Lung (tissue), 12 donors: ENCODE data around the gene SHISA5. TPM values are rescaled to one million over a fixed set of nuclear protein-coding genes. Genes with fewer than 3 reads are reported as not detected.

Experiments
- ATAC-seq: fragments of 200-7000 bp; cut with Tn5 transposase; one replicate; pipeline ENCODE4 v1.9.1; 2020; ENCODE audit warnings: moderate number of reproducible peaks; ENCODE audit not compliant: insufficient read depth, low FRiP score
- DNase-seq, 3 donors: peaks; one replicate each; pipeline ENCODE4 v3.0.0-alpha.2; 2013 to 2017
- H3K27ac ChIP-seq, 2 donors: one replicate each; pipeline ENCODE4 v1.5.1; 2013; ENCODE audit warnings: mild to moderate bottlenecking in 2 of 2, moderate library complexity in 2 of 2, control low read depth in 1 of 2, inconsistent platforms in 1 of 2, low read depth in 1 of 2, low read length in 1 of 2
- H3K27me3 ChIP-seq, 3 donors: one replicate each; pipeline ENCODE4 v1.5.1; 2013; ENCODE audit warnings: low read length in 2 of 3; ENCODE audit not compliant: control insufficient read depth in 3 of 3, insufficient read depth in 3 of 3
- H3K36me3 ChIP-seq, 4 donors: one replicate each; pipeline ENCODE4 v1.5.1; 2013; ENCODE audit warnings: low read length in 4 of 4, mild to moderate bottlenecking in 1 of 4, moderate library complexity in 1 of 4; ENCODE audit not compliant: control insufficient read depth in 4 of 4, insufficient read depth in 4 of 4
- H3K4me1 ChIP-seq, 5 donors: one replicate each; pipeline ENCODE4 v1.5.1; 2013; ENCODE audit warnings: low read length in 5 of 5, mild to moderate bottlenecking in 2 of 5, moderate library complexity in 1 of 5; ENCODE audit not compliant: control insufficient read depth in 5 of 5, insufficient read depth in 5 of 5
- H3K4me3 ChIP-seq: one replicate; pipeline ENCODE4 v1.5.1; 2013; ENCODE audit warnings: mild to moderate bottlenecking, control low read depth, moderate library complexity
- H3K9ac ChIP-seq, 2 donors: one replicate each; pipeline ENCODE4 v1.5.1; 2013; ENCODE audit warnings: low read length in 2 of 2, control low read depth in 1 of 2; ENCODE audit not compliant: insufficient read depth in 1 of 2
- H3K9me3 ChIP-seq, 4 donors: one replicate each; pipeline ENCODE4 v1.5.1; 2013; ENCODE audit warnings: low read length in 3 of 4, mild to moderate bottlenecking in 1 of 4, moderate library complexity in 1 of 4; ENCODE audit not compliant: control insufficient read depth in 4 of 4, insufficient read depth in 3 of 4
- CTCF ChIP-seq: IDR thresholded peaks from 2 replicates; pipeline ENCODE4 v1.5.1; 2012; ENCODE audit warnings: mild to moderate bottlenecking; ENCODE audit errors: control extremely low read depth, extremely low read depth
- WGBS, 2 donors: extraction: QIAGEN DNeasy Blood & Tissue Kit; methylation state at CpG; one replicate each; pipeline ENCODE4 v1.1.7; 2013; 5-methylcytosine and 5-hydroxymethylcytosine counted together
- polyA plus RNA-seq, 2 donors: library from polyadenylated mRNA; stranded (reverse); fragments of 200-250 nt; gene quantifications; one replicate each; pipeline ENCODE4 v1.2.1, GENCODE V29; 2013
- total RNA-seq, 2 donors: library from RNA; depleted of rRNA in 1 of 2; stranded (reverse); fragments of >200 nt in 1 of 2; gene quantifications; one replicate each; pipeline ENCODE4 v1.2.1, GENCODE V29; 2014 to 2021
- donor health status: control.
- donor health status: control.
- donor health status: Bipolar disorder and iron deficiency.
- donor health status: healthy.
- donor health status: DM: yes; HTN: yes; CAD: no.

SHISA5 gene
- total and polyA plus RNA-seq, 4 donors, result 70.5 to 184 (median 131) TPM

GRCh38 chr3:48472923-48473616 is 30.9 kb downstream of the SHISA5 start:
- WGBS, 2 donors, result 4 to 9% methylated on average over 17 of the region's 17 CpGs
- ATAC-seq, result peak; percentile 83
- peaks cover 0 to 30% (median 6%) of the 10 kb centered on the region in 5 donors for H3K4me1 ChIP-seq

GRCh38 chr3:48472673-48472922 is 31.4 kb downstream of the SHISA5 start:
- Histone ChIP-seq H3K27ac (peak overlapping the region; percentile 83 to 100), H3K9me3 (no peaks in the 10 kb centered on the region), H3K4me1 (peaks cover 0 to 33% (median 8%) of the 10 kb centered on the region in 5 donors), H3K27me3 (no peaks in the 10 kb centered on the region), H3K4me3 (peak overlapping the region; percentile 91), H3K9ac (peak overlapping the region; percentile 99 to 100), H3K36me3 (peaks cover 0 to 22% (median 8%) of the 10 kb centered on the region in 4 donors)
- TF ChIP-seq CTCF, result no peak
- DNase-seq, result no peak
- 0 to 1% methylated on average over 5 of the region's 5 CpGs for WGBS, 2 donors
- ATAC-seq, result peak; percentile 10

More at GRCh38 chr3:48472923-48473616, 30.9 kb downstream of the SHISA5 start:
- Histone ChIP-seq H3K4me3 (peak overlapping the region; percentile 91), H3K27ac (peak overlapping the region; percentile 83 to 100), H3K9me3 (no peaks in the 10 kb centered on the region), H3K36me3 (peaks cover 0 to 18% (median 6%) of the 10 kb centered on the region in 4 donors), H3K27me3 (no peaks in the 10 kb centered on the region), H3K9ac (peak overlapping the region; percentile 99 to 100)
- peak; percentile 3 for TF ChIP-seq CTCF
- DNase-seq, result peak; percentile 95 to 97 (median 95)

GRCh38 chr3:48470286-48470685 is 33.7 kb downstream of the SHISA5 start:
- TF ChIP-seq CTCF, result no peak
- Histone ChIP-seq H3K9ac (no peak overlapping the region), H3K27me3 (no peaks in the 10 kb centered on the region), H3K4me3 (no peak overlapping the region), H3K4me1 (peaks cover 0 to 43% (median 23%) of the 10 kb centered on the region in 5 donors), H3K9me3 (no peaks in the 10 kb centered on the region), H3K36me3 (peaks cover 0 to 22% (median 14%) of the 10 kb centered on the region in 4 donors), H3K27ac (peak overlapping the region in 1 of 2 donors; percentile 20)
- 48 to 76% methylated on average over 1 of the region's 1 CpG for WGBS, 2 donors
- DNase-seq (no peak), ATAC-seq (no peak)
